Muscle layer of duodenum (tissue), 2 donors: ENCODE measurements around the gene AAR2.

Experiments
- H3K27ac ChIP-seq: one replicate; pipeline ENCODE4 v1.7.0; 2013; ENCODE audit warnings: mild to moderate bottlenecking, low read length
- H3K27me3 ChIP-seq: one replicate; pipeline ENCODE4 v1.7.0; 2013; ENCODE audit warnings: low read depth, mild to moderate bottlenecking, control low read depth, low read length
- H3K36me3 ChIP-seq, 2 donors: one replicate each; pipeline ENCODE4 v1.7.0; 2013; ENCODE audit warnings: low read length in 2 of 2, control low read depth in 1 of 2, mild to moderate bottlenecking in 1 of 2; ENCODE audit not compliant: insufficient read depth in 2 of 2, control insufficient read depth in 1 of 2
- H3K4me1 ChIP-seq, 2 donors: one replicate each; pipeline ENCODE4 v1.7.0; 2013; ENCODE audit warnings: low read length in 2 of 2, mild to moderate bottlenecking in 2 of 2, control low read depth in 1 of 2, moderate library complexity in 1 of 2; ENCODE audit not compliant: insufficient read depth in 2 of 2, control insufficient read depth in 1 of 2
- H3K4me3 ChIP-seq, 2 donors: one replicate each; pipeline ENCODE4 v1.7.0; 2013; ENCODE audit warnings: low read length in 2 of 2, low read depth in 1 of 2, mild to moderate bottlenecking in 1 of 2
- H3K9me3 ChIP-seq, 2 donors: one replicate each; pipeline ENCODE4 v1.7.0; 2013; ENCODE audit warnings: low read length in 2 of 2, control low read depth in 1 of 2, mild to moderate bottlenecking in 1 of 2; ENCODE audit not compliant: control insufficient read depth in 1 of 2
- donor health status: healthy.

The AAR2 gene

GRCh38 chr20:36219671-36220220 is 16.5 kb upstream of the AAR2 start:
- H3K27ac ChIP-seq, result no peak overlapping the region
- no peaks in the 10 kb centered on the region for H3K27me3 ChIP-seq
- no peak overlapping the region for H3K4me3 ChIP-seq
- no peaks in the 10 kb centered on the region for H3K4me1 ChIP-seq
- peaks cover 7 to 37% of the 10 kb centered on the region in 2 donors for H3K36me3 ChIP-seq
- no peaks in the 10 kb centered on the region for H3K9me3 ChIP-seq

- H3K9me3 ChIP-seq, result no peaks in the 10 kb centered on the region
- no peak overlapping the region for H3K4me3 ChIP-seq
- no peaks in the 10 kb centered on the region for H3K27me3 ChIP-seq
- H3K36me3 ChIP-seq, result peaks cover 7 to 29% of the 10 kb centered on the region in 2 donors
- H3K27ac ChIP-seq, result no peak overlapping the region
- H3K4me1 ChIP-seq, result no peaks in the 10 kb centered on the region
Measured at GRCh38 chr20:36225666-36226065, 10.6 kb upstream of the AAR2 start.

- Histone ChIP-seq H3K27ac (no peak overlapping the region), H3K36me3 (peaks cover 0 to 10% of the 10 kb centered on the region in 2 donors), H3K9me3 (no peaks in the 10 kb centered on the region)
Measured at GRCh38 chr20:36228770-36229169, 7.5 kb upstream of the AAR2 start.

GRCh38 chr20:36230019-36230418 is 6.3 kb upstream of the AAR2 start:
- Histone ChIP-seq H3K27ac (no peak overlapping the region), H3K36me3 (peaks cover 0 to 9% of the 10 kb centered on the region in 2 donors), H3K4me1 (no peaks in the 10 kb centered on the region), H3K9me3 (no peaks in the 10 kb centered on the region), H3K27me3 (no peaks in the 10 kb centered on the region), H3K4me3 (no peak overlapping the region)

More at GRCh38 chr20:36228770-36229169, 7.5 kb upstream of the AAR2 start:
- no peaks in the 10 kb centered on the region for H3K4me1 ChIP-seq
- no peak overlapping the region for H3K4me3 ChIP-seq
- no peaks in the 10 kb centered on the region for H3K27me3 ChIP-seq

GRCh38 chr20:36231331-36231730 is 4.9 kb upstream of the AAR2 start:
- Histone ChIP-seq H3K9me3 (no peaks in the 10 kb centered on the region), H3K27ac (no peak overlapping the region), H3K4me3 (no peak overlapping the region), H3K4me1 (peaks cover 0 to 7% of the 10 kb centered on the region in 2 donors), H3K27me3 (no peaks in the 10 kb centered on the region), H3K36me3 (peaks cover 0 to 4% of the 10 kb centered on the region in 2 donors)

- Histone ChIP-seq H3K27ac (no peak overlapping the region), H3K36me3 (peaks cover 6 to 10% of the 10 kb centered on the region in 2 donors), H3K9me3 (no peaks in the 10 kb centered on the region), H3K4me3 (no peak overlapping the region), H3K27me3 (no peaks in the 10 kb centered on the region), H3K4me1 (peaks cover 6 to 19% of the 10 kb centered on the region in 2 donors)
Measured at GRCh38 chr20:36234771-36235320, 1.4 kb upstream of the AAR2 start.

GRCh38 chr20:36236786-36237121 is 476 bp downstream of the AAR2 start:
- no peaks in the 10 kb centered on the region for H3K27me3 ChIP-seq
- peaks cover 6 to 19% of the 10 kb centered on the region in 2 donors for H3K4me1 ChIP-seq
- H3K27ac ChIP-seq, result peak overlapping the region; percentile 56
- H3K9me3 ChIP-seq, result no peaks in the 10 kb centered on the region
- peak overlapping the region; percentile 78 to 95 for H3K4me3 ChIP-seq
- H3K36me3 ChIP-seq, result peaks cover 17 to 21% of the 10 kb centered on the region in 2 donors

GRCh38 chr20:36237477-36237876 is 1.2 kb downstream of the AAR2 start:
- Histone ChIP-seq H3K9me3 (no peaks in the 10 kb centered on the region), H3K4me1 (peaks cover 6 to 19% of the 10 kb centered on the region in 2 donors), H3K27me3 (no peaks in the 10 kb centered on the region), H3K27ac (peak overlapping the region; percentile 56), H3K4me3 (peak overlapping the region; percentile 78 to 95), H3K36me3 (peaks cover 17 to 21% of the 10 kb centered on the region in 2 donors)

- peaks cover 17 to 26% of the 10 kb centered on the region in 2 donors for H3K36me3 ChIP-seq
- H3K27me3 ChIP-seq, result no peaks in the 10 kb centered on the region
- no peaks in the 10 kb centered on the region for H3K9me3 ChIP-seq
- no peak overlapping the region for H3K27ac ChIP-seq
- peaks cover 6 to 19% of the 10 kb centered on the region in 2 donors for H3K4me1 ChIP-seq
- no peak overlapping the region for H3K4me3 ChIP-seq
Measured at GRCh38 chr20:36238153-36238552, 1.9 kb downstream of the AAR2 start.

- no peak overlapping the region for H3K4me3 ChIP-seq
- H3K36me3 ChIP-seq, result peaks cover 17 to 33% of the 10 kb centered on the region in 2 donors
- no peak overlapping the region for H3K27ac ChIP-seq
- peaks cover 6 to 19% of the 10 kb centered on the region in 2 donors for H3K4me1 ChIP-seq
- no peaks in the 10 kb centered on the region for H3K9me3 ChIP-seq
- no peaks in the 10 kb centered on the region for H3K27me3 ChIP-seq
Measured at GRCh38 chr20:36238760-36239159, 2.5 kb downstream of the AAR2 start.

GRCh38 chr20:36240076-36240475 is 3.8 kb downstream of the AAR2 start:
- no peak overlapping the region for H3K4me3 ChIP-seq
- H3K36me3 ChIP-seq, result peaks cover 27 to 46% of the 10 kb centered on the region in 2 donors
- no peak overlapping the region for H3K27ac ChIP-seq
- H3K9me3 ChIP-seq, result no peaks in the 10 kb centered on the region
- peaks cover 6 to 19% of the 10 kb centered on the region in 2 donors for H3K4me1 ChIP-seq
- no peaks in the 10 kb centered on the region for H3K27me3 ChIP-seq

GRCh38 chr20:36241678-36242077 is 5.4 kb downstream of the AAR2 start:
- Histone ChIP-seq H3K4me3 (no peak overlapping the region), H3K4me1 (peaks cover 6 to 11% of the 10 kb centered on the region in 2 donors), H3K36me3 (peaks cover 43 to 62% of the 10 kb centered on the region in 2 donors), H3K27ac (no peak overlapping the region), H3K9me3 (no peaks in the 10 kb centered on the region), H3K27me3 (no peaks in the 10 kb centered on the region)
